Endometrial microvascular endothelial cells (primary cell): Measurements from ENCODE around the gene NF1. TPM values are rescaled to one million over a fixed set of nuclear protein-coding genes. Genes with fewer than 3 reads are reported as not detected.
"Not testable (repeated sequence)": the region's sequence is repeated elsewhere in the genome, so short reads cannot be mapped to it uniquely, and the experiment has no call there.

Source experiments
- in situ Hi-C: cut with HindIII; loops from 2 replicates; pipeline ENCODE4 v1.10.0; 2017; ENCODE audit warnings: low sequenced_read_pairs, low pct_unique_long_range_greater_than_20kb; ENCODE audit errors: inconsistent ontology term
- total RNA-seq: library from RNA; depleted of rRNA; stranded (reverse); fragments of >200 nt; gene quantifications from one replicate; pipeline ENCODE4 v1.2.3, GENCODE V29; 2015; ENCODE audit errors: inconsistent ontology term

Gene NF1
- total RNA-seq, 1 donor from 2014 or later: 13.0 TPM

DNA sequence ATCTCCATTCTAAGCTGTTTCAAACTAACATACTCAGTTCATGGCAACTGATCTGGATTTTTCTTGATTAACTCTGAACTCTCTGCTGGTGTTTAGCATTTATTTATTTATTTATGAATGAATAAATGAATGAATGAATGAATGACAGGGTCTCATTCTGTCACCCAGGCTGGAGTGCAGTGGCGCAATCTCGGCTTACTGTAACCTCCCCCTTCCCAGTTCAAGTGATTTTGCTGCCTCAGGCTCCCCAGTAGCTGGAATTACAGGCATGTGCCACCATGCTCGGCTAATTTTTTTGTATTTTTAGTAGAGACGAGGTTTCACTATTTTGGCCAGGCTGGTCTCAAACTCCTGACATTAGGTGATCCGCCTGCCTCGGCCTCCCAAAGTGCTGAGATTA, 62.1 kb downstream of the NF1 start:
- in situ Hi-C loops: not testable (repeated sequence)

DNA sequence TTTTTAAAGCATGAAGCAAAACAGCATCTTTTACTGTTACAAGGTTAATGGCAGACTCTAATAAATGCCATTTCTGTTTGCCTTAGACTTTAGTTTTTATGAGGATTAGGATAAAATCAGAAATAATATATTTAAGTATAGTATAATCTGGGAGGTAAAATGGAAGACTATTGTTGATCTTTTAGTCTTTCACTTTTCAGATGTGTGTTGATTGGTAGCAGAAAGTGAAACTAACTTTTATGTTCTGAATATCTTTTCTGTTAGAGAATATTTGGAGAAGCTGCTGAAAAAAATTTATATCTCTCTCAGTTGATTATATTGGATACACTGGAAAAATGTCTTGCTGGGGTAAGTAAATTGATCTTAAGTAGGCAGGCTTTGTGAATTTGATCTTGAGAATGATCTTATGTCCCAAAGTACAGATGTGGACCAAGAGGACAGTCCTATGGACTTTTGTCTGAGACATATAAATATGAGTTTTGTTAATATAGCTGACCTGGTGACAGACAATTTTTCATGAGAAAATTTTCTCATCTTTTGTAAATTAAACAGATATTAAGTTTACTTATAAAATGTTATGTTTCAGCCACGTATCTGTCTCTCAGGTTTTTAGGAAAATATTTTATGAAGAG, 64.1 kb downstream of the NF1 start:
- in situ Hi-C loops: no loop called here

DNA sequence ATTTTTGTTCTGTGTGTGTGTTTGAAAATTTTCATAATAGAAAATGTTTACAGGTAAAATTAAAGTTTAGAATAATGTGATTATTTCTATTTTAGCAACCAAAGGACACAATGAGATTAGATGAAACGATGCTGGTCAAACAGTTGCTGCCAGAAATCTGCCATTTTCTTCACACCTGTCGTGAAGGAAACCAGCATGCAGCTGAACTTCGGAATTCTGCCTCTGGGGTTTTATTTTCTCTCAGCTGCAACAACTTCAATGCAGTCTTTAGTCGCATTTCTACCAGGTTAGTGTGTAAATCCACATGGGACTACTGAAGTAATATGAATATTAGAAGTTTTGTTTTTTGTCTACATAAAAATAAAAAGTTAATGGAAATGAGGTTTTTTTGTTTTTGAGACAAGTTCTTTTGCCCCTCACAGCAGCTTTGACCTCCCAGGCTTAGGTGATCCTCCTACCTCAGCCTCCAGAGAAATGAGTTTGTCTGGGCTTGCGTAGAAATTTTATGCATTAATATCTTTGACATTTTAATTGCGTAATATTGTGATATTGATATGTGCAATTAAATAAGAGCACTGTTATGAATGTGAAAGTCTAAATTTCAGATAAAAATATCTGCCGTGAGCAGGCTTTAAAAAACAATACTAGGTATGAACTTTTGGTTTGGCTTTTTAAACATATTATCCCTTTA, 68.5 kb downstream of the NF1 start:
- in situ Hi-C loops: no loop called here

DNA sequence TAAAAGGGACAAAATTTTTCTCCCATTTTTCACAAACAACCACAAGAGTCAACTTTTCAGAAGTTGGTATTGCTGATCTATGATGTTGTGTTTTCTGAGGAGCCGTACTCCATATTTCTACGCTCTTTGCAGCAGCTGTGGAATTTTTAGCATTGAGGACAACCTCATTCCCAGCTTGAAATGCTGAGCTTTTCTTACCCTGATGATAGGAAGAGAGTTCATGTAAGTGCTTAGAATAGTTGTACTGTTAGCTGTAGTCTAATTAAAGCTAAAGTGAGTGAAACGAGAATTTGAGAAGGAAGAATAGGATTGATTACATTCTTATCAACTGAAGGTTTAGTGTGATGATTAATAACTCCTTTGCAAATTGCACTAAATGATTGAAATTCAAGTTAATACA, 72.3 kb downstream of the NF1 start:
- in situ Hi-C loops: no loop called here

DNA sequence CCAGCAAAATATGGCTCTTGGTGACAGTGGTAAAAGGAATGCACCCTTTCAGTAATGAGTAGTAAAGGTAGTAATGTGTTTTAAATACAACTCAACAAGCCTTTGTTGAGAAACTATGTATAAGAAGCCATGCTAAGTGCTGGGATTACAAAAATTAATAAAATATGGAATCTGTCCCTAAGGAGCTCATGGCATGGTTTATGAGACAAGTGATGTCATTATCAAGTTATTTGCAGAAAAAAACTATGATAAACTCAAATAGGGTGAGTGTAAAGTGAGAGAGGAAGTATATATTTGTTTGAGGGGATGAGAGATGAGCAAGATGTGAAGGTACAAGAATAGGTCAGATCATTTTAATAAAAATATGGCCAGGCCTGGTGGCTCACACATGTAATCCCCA, 76.9 kb downstream of the NF1 start:
- in situ Hi-C loops: no loop called here

DNA sequence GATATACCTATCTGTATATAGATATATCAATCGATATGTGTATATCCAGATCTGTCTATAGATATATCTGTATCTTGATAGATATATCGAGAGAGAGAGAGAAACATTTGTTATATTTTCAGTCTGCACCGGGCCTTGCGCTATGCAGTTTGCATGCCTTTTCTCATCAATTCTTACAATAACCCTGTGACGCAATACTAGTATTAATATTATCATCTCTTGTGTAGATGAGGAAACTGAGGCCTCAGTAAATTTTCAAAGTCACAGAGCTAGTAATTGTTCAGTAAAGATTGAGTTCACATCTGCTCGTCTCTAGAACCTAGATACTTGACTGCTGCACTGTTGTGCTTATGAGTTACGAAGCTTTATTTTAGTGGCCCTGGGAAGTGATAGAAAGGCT, 77.6 kb downstream of the NF1 start:
- in situ Hi-C loops: no loop called here

DNA sequence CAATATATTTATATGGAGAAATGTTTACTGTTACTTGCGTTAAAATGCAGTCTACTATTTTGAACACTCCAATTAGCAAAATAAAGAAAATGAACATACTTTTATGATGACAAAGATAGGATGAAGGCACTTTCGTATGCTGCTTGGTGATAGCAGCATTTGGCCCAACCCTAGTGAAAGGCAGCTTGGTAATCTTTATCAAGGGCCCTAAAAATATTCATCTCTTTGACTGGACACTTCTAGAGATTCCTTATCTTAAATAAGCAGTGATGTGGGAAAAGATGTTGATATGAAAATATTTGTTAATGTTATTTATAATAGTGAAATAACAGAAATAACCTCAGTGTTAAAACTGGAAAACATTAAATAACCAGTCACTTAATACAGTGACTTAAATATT, 79.4 kb downstream of the NF1 start:
- in situ Hi-C loops: no loop called here

DNA sequence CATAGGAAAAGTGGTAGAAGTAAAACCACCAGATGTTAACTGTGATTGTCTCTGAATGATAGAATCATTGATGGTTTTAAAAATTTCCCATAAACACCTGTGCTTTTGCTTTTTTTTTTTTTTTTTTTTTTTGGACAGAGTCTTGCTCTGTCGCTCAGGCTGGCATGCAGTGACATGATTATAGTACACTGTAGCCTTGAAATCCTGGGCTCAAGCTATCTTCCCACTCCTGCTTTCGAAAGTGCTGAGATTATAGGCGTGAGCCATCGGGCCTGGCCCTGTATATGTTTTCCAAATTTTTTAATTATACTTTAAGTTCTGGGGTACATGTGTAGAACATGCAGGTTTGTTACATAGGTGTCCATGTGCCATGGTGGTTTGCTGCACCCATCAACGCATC, 80.5 kb downstream of the NF1 start:
- in situ Hi-C loops: no loop called here

DNA sequence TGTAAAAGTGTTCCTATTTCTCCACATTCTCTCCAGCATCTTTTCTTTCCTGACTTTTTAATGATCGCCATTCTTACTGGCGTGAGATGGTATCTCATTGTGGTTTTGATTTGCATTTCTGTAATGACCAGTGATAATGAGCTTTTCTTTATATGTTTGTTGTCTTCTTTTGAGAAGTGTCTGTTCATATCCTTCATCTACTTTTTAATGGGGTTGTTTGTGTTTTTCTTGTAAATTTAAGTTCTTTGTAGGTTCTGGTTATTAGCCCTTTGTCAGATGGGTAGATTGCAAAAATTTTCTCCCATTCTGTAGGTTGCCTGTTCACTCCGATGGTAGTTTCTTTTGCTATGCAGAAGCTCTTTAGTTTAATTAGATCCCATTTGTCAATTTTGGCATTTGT, 81.4 kb downstream of the NF1 start:
- in situ Hi-C loops: not testable (repeated sequence)

DNA sequence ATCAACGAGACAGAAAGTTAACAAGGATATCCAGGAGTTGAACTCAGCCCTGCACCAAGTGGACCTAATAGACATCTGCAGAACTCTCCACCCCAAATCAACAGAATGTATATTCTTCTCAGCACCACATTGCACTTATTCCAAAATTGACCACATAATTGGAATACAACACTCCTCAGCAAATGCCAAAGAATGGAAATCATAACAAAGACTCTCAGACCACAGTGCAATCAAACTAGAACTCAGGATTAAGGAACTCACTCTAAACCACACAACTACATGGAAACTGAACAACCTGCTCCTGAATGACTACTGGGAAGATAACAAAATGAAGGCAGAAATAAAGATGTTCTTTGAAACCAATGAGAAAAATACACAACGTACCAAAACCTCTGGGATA, 84.2 kb downstream of the NF1 start:
- in situ Hi-C loops: not testable (repeated sequence)

DNA sequence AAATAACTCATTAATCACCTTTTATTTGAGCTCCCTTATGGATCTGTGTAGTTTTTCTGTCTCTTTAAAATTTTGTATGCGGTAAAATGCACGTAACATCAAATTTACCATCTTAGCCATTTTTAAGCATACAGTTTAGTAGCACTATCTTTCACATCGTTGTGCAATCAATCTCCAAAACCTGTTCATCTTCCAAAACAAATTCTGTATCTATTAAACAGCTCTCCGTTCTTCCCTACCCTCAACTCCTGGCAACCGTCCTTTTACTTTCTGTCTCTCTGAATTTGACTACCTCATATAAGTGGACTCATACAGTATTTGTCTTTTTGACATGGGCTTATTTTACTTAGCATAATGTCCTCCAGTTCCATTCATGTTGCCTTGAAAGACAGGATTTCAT, 100.5 kb downstream of the NF1 start:
- in situ Hi-C loops: no loop called here

DNA sequence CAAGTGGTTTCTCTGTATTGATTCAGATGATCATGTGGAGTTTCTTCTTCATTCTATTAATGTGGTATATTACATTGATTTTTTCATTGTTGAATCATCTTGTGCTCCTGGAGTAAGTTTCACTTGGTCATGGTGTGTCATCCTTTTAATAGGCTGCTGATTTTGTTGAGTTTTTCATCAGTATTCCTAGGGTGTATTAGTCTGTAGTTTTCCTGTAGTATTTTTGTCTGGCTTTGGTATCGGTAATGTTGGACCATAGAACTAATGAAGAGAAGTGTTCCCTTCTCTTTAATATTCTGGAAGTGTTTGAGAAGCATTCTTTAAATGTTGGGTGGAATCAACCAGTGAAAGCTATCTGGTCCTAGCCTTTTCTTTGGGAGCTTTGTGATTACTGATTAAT, 103.2 kb downstream of the NF1 start:
- in situ Hi-C loops: no loop called here

DNA sequence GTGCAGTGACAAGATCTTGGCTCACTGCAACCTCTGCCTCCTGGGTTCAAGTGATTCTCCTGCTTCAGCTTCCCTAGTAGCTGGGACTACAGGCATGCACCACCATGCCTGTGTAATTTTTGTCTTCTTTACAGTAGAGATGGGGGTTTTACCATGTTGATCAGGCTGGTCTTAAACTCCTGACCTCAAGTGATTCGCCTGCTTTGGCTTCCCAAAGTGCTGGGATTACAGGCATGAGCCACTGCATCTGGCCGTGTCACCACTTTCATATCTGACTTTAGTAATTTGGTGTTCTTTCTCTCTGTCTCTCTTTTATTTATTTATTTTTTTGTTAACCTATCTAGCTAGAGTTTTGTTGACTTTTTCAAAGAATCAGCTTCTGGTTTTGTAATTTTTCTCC, 103.9 kb downstream of the NF1 start:
- in situ Hi-C loops: not testable (repeated sequence)

DNA sequence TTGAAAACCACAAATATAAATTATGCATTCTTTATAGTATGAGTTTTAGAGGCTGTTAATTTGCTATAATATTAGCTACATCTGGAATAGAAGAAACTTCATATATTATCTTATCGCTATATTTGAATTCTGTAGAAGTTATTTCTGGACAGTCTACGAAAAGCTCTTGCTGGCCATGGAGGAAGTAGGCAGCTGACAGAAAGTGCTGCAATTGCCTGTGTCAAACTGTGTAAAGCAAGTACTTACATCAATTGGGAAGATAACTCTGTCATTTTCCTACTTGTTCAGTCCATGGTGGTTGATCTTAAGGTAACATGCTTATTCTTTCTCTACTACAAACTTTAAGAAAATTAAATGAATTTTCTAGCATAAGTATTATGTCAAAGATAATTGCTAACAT, 105.5 kb downstream of the NF1 start:
- in situ Hi-C loops: no loop called here

DNA sequence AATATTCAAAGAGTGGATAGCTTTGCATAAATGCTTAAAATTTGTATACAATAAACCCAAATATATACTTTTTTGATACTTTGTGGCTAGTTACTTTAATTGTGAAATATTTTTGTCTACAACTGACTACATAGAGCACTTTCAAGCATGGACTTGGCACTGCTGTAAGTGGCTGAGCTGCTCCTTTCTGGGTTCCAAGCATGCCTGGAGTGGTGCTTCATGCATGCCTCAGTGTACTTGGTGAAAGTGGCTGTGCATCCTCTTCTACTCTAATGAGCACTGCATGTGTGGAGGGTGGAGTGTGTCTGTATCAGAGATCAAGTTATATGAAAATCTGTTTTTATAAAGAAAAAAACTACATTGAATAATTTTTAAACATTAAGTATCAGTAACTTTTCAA, 108.2 kb downstream of the NF1 start:
- in situ Hi-C loops: no loop called here

DNA sequence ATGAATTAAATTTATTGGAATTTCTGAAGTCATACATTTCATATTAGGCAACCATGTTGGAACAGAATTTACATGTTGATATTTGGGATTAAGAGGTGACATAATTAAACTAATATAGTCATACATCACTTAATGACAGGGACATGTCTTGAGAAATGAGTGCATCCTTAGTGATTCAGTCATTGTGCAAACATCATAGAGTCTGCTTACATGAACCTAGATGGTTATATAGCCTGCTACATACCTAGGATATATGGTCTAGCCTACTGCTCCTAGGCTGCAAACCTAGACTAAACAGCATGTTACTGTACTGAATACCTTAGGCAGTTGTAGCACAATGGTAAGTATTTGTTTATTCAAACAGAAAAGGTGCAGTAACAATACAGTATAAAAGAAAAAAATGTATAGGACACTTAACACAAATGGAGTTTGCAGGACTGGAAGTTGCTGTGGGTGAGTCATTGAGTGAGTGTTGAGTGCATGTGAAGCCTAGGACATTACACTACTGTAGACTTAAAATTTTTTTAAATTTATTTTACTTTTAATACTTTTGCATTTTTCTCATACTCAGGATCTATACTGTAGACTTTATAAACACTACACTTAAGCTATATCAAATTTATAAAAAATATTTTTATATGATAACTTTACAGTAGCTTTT, 116.7 kb downstream of the NF1 start:
- in situ Hi-C loops: no loop called here

DNA sequence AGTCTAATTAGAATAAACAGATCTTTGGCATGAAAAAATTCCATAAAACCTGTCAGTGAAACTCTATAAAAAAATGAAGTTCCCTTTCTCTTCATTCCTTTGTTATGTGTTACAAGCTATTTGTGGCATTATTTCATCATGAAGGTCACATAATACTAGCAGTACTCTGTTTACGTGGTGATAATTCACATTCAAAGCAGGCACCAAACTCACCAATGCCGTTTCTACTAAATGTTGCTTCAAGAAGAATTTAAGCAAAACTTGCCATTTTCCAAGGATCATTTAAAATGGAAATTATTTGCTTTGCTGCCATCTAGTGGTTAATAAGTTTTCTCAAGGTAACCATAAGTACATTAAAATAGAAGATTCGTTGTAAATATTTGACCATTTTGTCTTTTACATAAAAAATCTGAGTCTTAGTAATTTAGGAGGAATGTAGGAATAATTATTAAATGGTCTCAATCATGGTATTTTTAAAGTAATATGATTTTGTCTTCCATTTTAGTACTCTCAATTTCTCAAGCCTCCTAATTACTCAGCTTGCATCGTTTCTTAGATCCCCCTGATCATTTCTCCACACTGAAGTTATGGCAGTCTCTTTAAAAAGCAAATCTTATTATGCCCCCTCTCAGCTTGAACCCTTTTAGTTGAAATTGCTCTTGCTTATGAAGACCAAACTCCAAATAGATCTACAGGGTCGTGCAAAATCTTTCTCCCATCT, 121.4 kb downstream of the NF1 start:
- in situ Hi-C loops: no loop called here

DNA sequence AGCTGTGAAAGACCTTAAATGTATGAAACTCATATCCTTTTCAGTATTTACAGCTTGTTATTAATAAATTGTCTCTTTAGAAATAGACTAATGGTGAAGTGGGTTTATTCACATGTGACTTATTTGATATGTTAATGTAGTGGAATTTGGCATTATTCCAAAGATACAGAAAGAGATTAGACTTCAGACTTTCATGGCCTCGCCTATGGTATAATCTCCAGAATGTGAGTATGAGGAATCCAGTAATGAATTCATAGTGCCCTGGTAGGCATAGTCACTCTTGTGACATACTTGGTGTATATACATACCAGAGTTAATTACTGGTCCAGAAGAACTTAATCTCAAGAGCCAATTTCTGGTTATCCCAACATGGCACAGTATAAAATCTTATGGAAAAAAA, 129.6 kb downstream of the NF1 start:
- in situ Hi-C loops: no loop called here

DNA sequence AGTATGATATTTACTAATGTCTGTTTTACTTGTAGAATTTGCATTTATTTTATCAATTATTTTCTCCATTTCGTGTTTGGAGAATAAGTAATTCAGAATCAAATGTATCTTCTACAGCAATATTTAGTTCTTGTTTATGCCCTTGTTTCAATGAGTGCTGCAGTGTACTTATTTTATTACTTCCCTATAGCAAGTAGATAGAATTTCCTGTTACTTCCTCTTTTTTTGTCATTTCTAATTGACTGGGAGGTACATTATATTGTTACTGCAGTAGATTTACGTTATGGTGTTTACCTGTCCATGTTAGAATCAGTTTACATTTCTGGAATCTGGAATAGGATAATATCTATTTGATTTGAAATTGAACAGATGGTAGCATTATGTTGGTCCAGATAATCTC, 131.1 kb downstream of the NF1 start:
- in situ Hi-C loops: no loop called here

DNA sequence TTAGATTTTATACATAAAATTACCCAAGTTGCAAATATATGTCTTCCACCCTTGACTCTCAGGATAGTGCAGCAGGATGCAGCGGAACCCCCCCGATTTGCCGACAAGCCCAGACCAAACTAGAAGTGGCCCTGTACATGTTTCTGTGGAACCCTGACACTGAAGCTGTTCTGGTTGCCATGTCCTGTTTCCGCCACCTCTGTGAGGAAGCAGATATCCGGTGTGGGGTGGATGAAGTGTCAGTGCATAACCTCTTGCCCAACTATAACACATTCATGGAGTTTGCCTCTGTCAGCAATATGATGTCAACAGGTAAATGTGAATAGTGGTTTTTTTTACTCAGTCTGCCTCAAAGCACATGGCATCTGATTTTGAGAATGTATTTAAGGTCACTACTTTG, 131.6 kb downstream of the NF1 start:
- in situ Hi-C loops: no loop called here
